Pancreas (tissue), 10 donors: ENCODE measurements around the gene FOXO6. TPM values are rescaled to one million over a fixed set of nuclear protein-coding genes. Genes with fewer than 3 reads are reported as not detected.

Source experiments
- ATAC-seq, 4 donors: fragments of 200-7000 bp; cut with Tn5 transposase; one replicate each; pipeline versions ENCODE4 v1.8.0 to v1.9.1; 2020; ENCODE audit warnings: mild to moderate bottlenecking in 4 of 4, moderate library complexity in 4 of 4
- DNase-seq, 6 donors: peaks; one replicate each; pipeline ENCODE4 v3.0.0-alpha.2; 2020
- FAIRE-seq: peaks from 2 replicates; lab custom pipeline; 2012; peaks lifted over from hg19 to GRCh38; lab: Jason Lieb, UNC
- H3K27ac ChIP-seq, 4 donors: fragments of 200-600 bp; sonication (generic); 1 replicate in 3 of 4; 2 replicates in 1 of 4; pipeline versions ENCODE4 v1.5.0 to v1.8.0; 2020
- H3K27me3 ChIP-seq, 4 donors: fragments of 200-600 bp; one replicate each; pipeline ENCODE4 v1.8.0; 2021
- H3K36me3 ChIP-seq, 3 donors: fragments of 200-600 bp; sonication (generic) in 1 of 3; one replicate each; pipeline versions ENCODE4 v1.5.0 to v1.8.0; 2020 to 2021
- H3K4me1 ChIP-seq, 3 donors: fragments of 200-600 bp; one replicate each; pipeline ENCODE4 v1.8.0; 2021
- H3K4me3 ChIP-seq, 4 donors: fragments of 200-600 bp; sonication (generic) in 2 of 4; one replicate each; pipeline versions ENCODE4 v1.5.0 to v1.8.0; 2020 to 2021
- H3K9me3 ChIP-seq, 4 donors: fragments of 200-600 bp; one replicate each; pipeline ENCODE4 v1.8.0; 2021
- CTCF ChIP-seq, 4 donors: fragments of 200-600 bp; sonication (generic) in 3 of 4; IDR thresholded peaks; one replicate each; pipeline versions ENCODE4 v1.5.0 to v1.8.0; 2021; ENCODE audit warnings: antibody characterized with exemption in 4 of 4
- WGBS, 2 donors: extraction: QIAGEN DNeasy Blood & Tissue Kit; methylation state at CpG; one replicate each; pipeline ENCODE4 v1.1.7; 2013; 5-methylcytosine and 5-hydroxymethylcytosine counted together
- intact Hi-C, 3 donors: fragments of 100-400 bp; cut with DNase I; formaldehyde crosslinking; loops; one replicate each; pipeline versions ENCODE4 v1.11.1 to v1.14.2; 2022
- polyA plus RNA-seq, 2 donors: library from polyadenylated mRNA; stranded (reverse); fragments of 200-250 nt; gene quantifications; one replicate each; pipeline ENCODE4 v1.2.3, GENCODE V29; 2013
- total RNA-seq, 6 donors: library from RNA; stranded (reverse); fragmentation: NEBNext Ultra II Directional in 4 of 6; extraction: Animal tissue kit (Norgen Biotek cat#: 25700) in 4 of 6; gene quantifications; one replicate each; pipeline versions ENCODE4 v1.2.1 to v1.2.4, GENCODE V29; 2021 to 2023
- donor health status: healthy with polysubstance abuse.
- donor health status: DM: no; HTN: no; CAD: no; lungs with moderate emphysema.
- donor health status: DM: no; HTN: no; CAD: no.
- donor health status: control.
- donor health status: control.
- donor health status: Bipolar disorder and iron deficiency.
- donor health status: DM: yes; HTN: yes; CAD: no.
- donor health status: DM: no; HTN: no; CAD: no.
- donor health status: DM: no; HTN: no; CAD: no.
- donor health status: DM: yes; HTN: yes; CAD: no.

FOXO6 gene
- total and polyA plus RNA-seq, 8 donors: 0.79 to 2.0 (median 1.2) TPM

GRCh38 chr1:41394959-41395956 lies 34.0 kb downstream of the FOXO6 start:
- no peaks in the 10 kb centered on the region for H3K9me3 ChIP-seq
- no peak overlapping the region for H3K27ac ChIP-seq
- peak in 1 of 4 donors; percentile 22 for ATAC-seq
- H3K36me3 ChIP-seq: no peaks in the 10 kb centered on the region
- peaks cover 0 to 3% (median 0%) of the 10 kb centered on the region in 3 donors for H3K4me1 ChIP-seq
- FAIRE-seq: no peak
- TF ChIP-seq CTCF (IDR thresholded peaks at IDR 0.05): no peak
- H3K27me3 ChIP-seq: no peaks in the 10 kb centered on the region
- no peak for DNase-seq
- intact Hi-C loops: no loop called here
- no peak overlapping the region for H3K4me3 ChIP-seq
- WGBS, 2 donors: 65 to 70% methylated on average over 11 to 14 of the region's 14 CpGs

- ATAC-seq: no peak
- no peaks in the 10 kb centered on the region for H3K9me3 ChIP-seq
- WGBS, 2 donors: 63 to 69% methylated on average over 14 of the region's 14 CpGs
- H3K27ac ChIP-seq: no peak overlapping the region
- no peaks in the 10 kb centered on the region for H3K36me3 ChIP-seq
- FAIRE-seq: no peak
- no peaks in the 10 kb centered on the region for H3K27me3 ChIP-seq
- intact Hi-C loops: no loop called here
- DNase-seq: no peak
- peaks cover 0 to 3% (median 0%) of the 10 kb centered on the region in 3 donors for H3K4me1 ChIP-seq
- TF ChIP-seq CTCF (IDR thresholded peaks at IDR 0.05): no peak
- H3K4me3 ChIP-seq: no peak overlapping the region
Observed at GRCh38 chr1:41396084-41396483, 34.9 kb downstream of the FOXO6 start.

- FAIRE-seq (no peak), ATAC-seq (no peak), DNase-seq (no peak)
- Histone ChIP-seq H3K36me3 (no peaks in the 10 kb centered on the region), H3K9me3 (no peaks in the 10 kb centered on the region), H3K27me3 (no peaks in the 10 kb centered on the region), H3K27ac (no peak overlapping the region), H3K4me1 (peaks cover 0 to 3% (median 0%) of the 10 kb centered on the region in 3 donors), H3K4me3 (no peak overlapping the region)
- intact Hi-C loops: no loop called here
- 80 to 88% methylated on average over 5 of the region's 5 CpGs for WGBS, 2 donors
- TF ChIP-seq CTCF (IDR thresholded peaks at IDR 0.05): no peak
Observed at GRCh38 chr1:41397020-41397419, 35.8 kb downstream of the FOXO6 start.

- H3K4me1 ChIP-seq: peaks cover 0 to 3% (median 0%) of the 10 kb centered on the region in 3 donors
- WGBS, 2 donors: 69 to 74% methylated on average over 3 of the region's 3 CpGs
- no peaks in the 10 kb centered on the region for H3K27me3 ChIP-seq
- no peak overlapping the region for H3K27ac ChIP-seq
- FAIRE-seq: no peak
- no peaks in the 10 kb centered on the region for H3K36me3 ChIP-seq
- no peak for ATAC-seq
- intact Hi-C loops: no loop called here
- TF ChIP-seq CTCF (IDR thresholded peaks at IDR 0.05): no peak
- H3K9me3 ChIP-seq: no peaks in the 10 kb centered on the region
- H3K4me3 ChIP-seq: no peak overlapping the region
- DNase-seq: no peak
Observed at GRCh38 chr1:41397753-41398330, 36.6 kb downstream of the FOXO6 start.
